ENCODE results near the gene TACR1. TPM values are rescaled to one million over a fixed set of nuclear protein-coding genes. Genes with fewer than 3 reads are reported as not detected.

TACR1 gene
- total and polyA plus RNA-seq, 2 of the 8 experiments (the other 6 are each of a cell fraction or from before 2014, with no cell fraction given) = 0.09 to 0.37 TPM

DNA sequence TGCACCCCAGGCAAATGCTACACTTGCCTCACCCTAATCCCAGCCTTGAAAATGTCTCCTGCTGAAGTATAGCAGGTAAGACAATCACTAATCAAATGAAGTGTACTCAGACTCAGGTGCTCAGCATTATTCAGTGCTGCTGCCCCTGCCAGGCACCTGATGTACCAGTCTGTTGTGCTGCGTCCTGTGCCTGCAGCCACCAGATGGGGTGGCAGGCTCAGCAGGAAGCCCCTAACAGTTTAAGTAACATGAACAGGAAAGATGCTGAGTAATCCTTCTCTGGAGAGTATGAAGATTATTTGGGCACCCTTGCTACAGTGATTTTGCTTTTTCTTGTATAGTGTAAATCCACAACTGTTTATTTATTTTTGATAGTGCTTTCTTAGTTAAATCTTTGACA, 69.1 kb downstream of the TACR1 start:
- H3K4ac ChIP-seq (replicated peaks; ENCODE audit: insufficient read length, low read depth, low read length) = no peak overlapping the region
- H3K79me2 ChIP-seq (ENCODE audit: control insufficient read depth in 1 of 2, insufficient read depth in 2 of 2, low read length in 2 of 2) = no peaks in the 10 kb centered on the region
- no peak overlapping the region for H2BK120ac ChIP-seq (replicated peaks; ENCODE audit: low read depth, low read length)
- CTCF ChIA-PET (ENCODE audit: partially characterized antibody) = interaction anchor here (0.6 to 1.2 kb wide), 4 partner anchors 31 to 396 kb away, joined by 3 to 4 read pairs (median 3); no protein-coding TSS in a partner anchor
- H2BK15ac ChIP-seq (ENCODE audit: low read length) = no peak overlapping the region
- H2BK20ac ChIP-seq (ENCODE audit: low read length) = no peak overlapping the region
- H3K56ac ChIP-seq (replicated peaks; ENCODE audit: insufficient read length, low read depth, low read length) = no peak overlapping the region
- H3K14ac ChIP-seq (ENCODE audit: insufficient read length) = no peak overlapping the region
- no peak overlapping the region; the same call in 1 of the 2 replicates for H4K8ac ChIP-seq (ENCODE audit: extremely low read depth, insufficient read depth, low read length)
- no peak overlapping the region for H3K4me3 ChIP-seq (ENCODE audit: extremely low read depth in 1 of 4, insufficient read depth in 2 of 4, low read depth in 3 of 4, low read length in 4 of 4)
- no peak overlapping the region for H2AFZ ChIP-seq (ENCODE audit: low read length)
- no peak overlapping the region for H3K4me2 ChIP-seq (ENCODE audit: insufficient read depth in 1 of 2, low read depth in 2 of 2, low read length in 2 of 2)
- H2BK12ac ChIP-seq (ENCODE audit: low read depth, low read length) = no peak overlapping the region
- H4K20me1 ChIP-seq (replicated peaks in 1 of 2; ENCODE audit: control insufficient read depth in 1 of 2, insufficient read depth in 2 of 2, low read length in 2 of 2) = no peaks in the 10 kb centered on the region
- H3K27ac ChIP-seq (ENCODE audit: low read depth, low read length) = no peak overlapping the region
- no peak overlapping the region for H4K5ac ChIP-seq (ENCODE audit: insufficient read length, low read depth, low read length)
- 67% methylated on average over 1 of the region's 1 CpG; no CpG with 5 or more reads in 1 of the 2 experiments for WGBS, 2 experiments (ENCODE audit: extremely low coverage in 1 of 2, insufficient coverage in 1 of 2, insufficient read length in 1 of 2, insufficient replicate concordance in 2 of 2, low coverage in 1 of 2, low lambda C conversion rate in 2 of 2, missing lambda C conversion rate in 1 of 2)
- H3K9me3 ChIP-seq (ENCODE audit: insufficient read depth in 2 of 2, low read depth in 1 of 2, low read length in 1 of 2) = no peaks in the 10 kb centered on the region
- no peaks in the 10 kb centered on the region for H3K79me1 ChIP-seq (ENCODE audit: low read depth, low read length)
- POLR2A ChIA-PET (ENCODE audit: partially characterized antibody) = no interaction called here
- H3K23me2 ChIP-seq (ENCODE audit: low read depth, low read length) = no peaks in the 10 kb centered on the region
- no peak overlapping the region for H4K91ac ChIP-seq (replicated peaks; ENCODE audit: insufficient read length, low read length)
- H2BK5ac ChIP-seq (ENCODE audit: low read depth, low read length) = no peak overlapping the region
- FAIRE-seq (no peak), DNase-seq (ENCODE audit: low read depth in 1 of 2, low spot score in 2 of 2) (peak in 1 of 2 experiments; percentile 10)
- TF ChIP-seq SP2 (IDR thresholded peaks at IDR 0.05; ENCODE audit: low read length) = no peak
- TF ChIP-seq RAD21 (IDR thresholded peaks at IDR 0.05 in 1 of 2, conservative IDR thresholded peaks at IDR 0.05 in 1 of 2; ENCODE audit: low read depth in 2 of 2, low read length in 2 of 2) = peak; percentile 48 to 65
- TF ChIP-seq HDAC2 (IDR thresholded peaks at IDR 0.05; ENCODE audit: borderline replicate concordance in 1 of 2, low read depth in 2 of 2, low read length in 2 of 2) = no peak
- peak; percentile 84 for TF ChIP-seq BACH1 (IDR thresholded peaks at IDR 0.05; ENCODE audit: low read length)
- TF ChIP-seq RXRA (IDR thresholded peaks at IDR 0.05; ENCODE audit: insufficient read depth, low read depth, low read length) = no peak
- peak; percentile 49; the same call in 1 of the 2 replicates for TF ChIP-seq MAFK (IDR thresholded peaks at IDR 0.05; ENCODE audit: low read depth, low read length)
- TF ChIP-seq SIX5 (IDR thresholded peaks at IDR 0.05; ENCODE audit: low read depth, low read length) = no peak
- TF ChIP-seq, protein P1, sequence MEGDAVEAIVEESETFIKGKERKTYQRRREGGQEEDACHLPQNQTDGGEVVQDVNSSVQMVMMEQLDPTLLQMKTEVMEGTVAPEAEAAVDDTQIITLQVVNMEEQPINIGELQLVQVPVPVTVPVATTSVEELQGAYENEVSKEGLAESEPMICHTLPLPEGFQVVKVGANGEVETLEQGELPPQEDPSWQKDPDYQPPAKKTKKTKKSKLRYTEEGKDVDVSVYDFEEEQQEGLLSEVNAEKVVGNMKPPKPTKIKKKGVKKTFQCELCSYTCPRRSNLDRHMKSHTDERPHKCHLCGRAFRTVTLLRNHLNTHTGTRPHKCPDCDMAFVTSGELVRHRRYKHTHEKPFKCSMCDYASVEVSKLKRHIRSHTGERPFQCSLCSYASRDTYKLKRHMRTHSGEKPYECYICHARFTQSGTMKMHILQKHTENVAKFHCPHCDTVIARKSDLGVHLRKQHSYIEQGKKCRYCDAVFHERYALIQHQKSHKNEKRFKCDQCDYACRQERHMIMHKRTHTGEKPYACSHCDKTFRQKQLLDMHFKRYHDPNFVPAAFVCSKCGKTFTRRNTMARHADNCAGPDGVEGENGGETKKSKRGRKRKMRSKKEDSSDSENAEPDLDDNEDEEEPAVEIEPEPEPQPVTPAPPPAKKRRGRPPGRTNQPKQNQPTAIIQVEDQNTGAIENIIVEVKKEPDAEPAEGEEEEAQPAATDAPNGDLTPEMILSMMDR (IDR thresholded peaks at IDR 0.05; ENCODE audit: control extremely low read depth in 1 of 3, insufficient read depth in 1 of 3, low read depth in 1 of 3, low read length in 3 of 3) = peak; percentile 28 to 35 (median 33)
- H3K4me1 ChIP-seq (replicated peaks in 1 of 4; ENCODE audit: control insufficient read depth in 3 of 4, insufficient read depth in 4 of 4, low read length in 3 of 4) = no peaks in the 10 kb centered on the region; a peak in 1 of 7 replicates
- H3K23ac ChIP-seq (ENCODE audit: insufficient read length) = no peak overlapping the region
- no peak overlapping the region for H3K18ac ChIP-seq (ENCODE audit: extremely low read depth, low read length)
- no peaks in the 10 kb centered on the region for H3K36me3 ChIP-seq (ENCODE audit: control insufficient read depth in 2 of 4, insufficient read depth in 4 of 4, low read length in 3 of 4)
- no peak overlapping the region for H3K9ac ChIP-seq (replicated peaks in 1 of 4; ENCODE audit: extremely low read depth in 1 of 4, low read depth in 3 of 4, low read length in 3 of 4)
- H3K27me3 ChIP-seq (replicated peaks in 1 of 4; ENCODE audit: control insufficient read depth in 3 of 4, extremely low read depth in 1 of 4, insufficient read depth in 3 of 4, low read length in 3 of 4) = no peaks in the 10 kb centered on the region
- H2AK5ac ChIP-seq (ENCODE audit: low read depth, low read length) = no peak overlapping the region

All from H1 (cell line).